HG03575 (cell line): Measurements from ENCODE around the gene BCAS1.
A peak's percentile ranks its signal among the peaks of the same experiment; 100 is the strongest.

Source experiments
- ATAC-seq: cut with Tn5 transposase; IDR thresholded peaks from one replicate; pipeline ENCODE4 v1.9.1; 2021; ENCODE audit not compliant: unreplicated experiment, insufficient number of reproducible peaks, low FRiP score; ENCODE audit errors: extremely low read depth

BCAS1 gene

GRCh38 chr20:53927990-53928389 lies 142.4 kb downstream of the BCAS1 start:
- no peak for ATAC-seq

GRCh38 chr20:53926428-53927028 lies 143.9 kb downstream of the BCAS1 start:
- peak; percentile 46 for ATAC-seq

GRCh38 chr20:53925651-53926401 lies 144.6 kb downstream of the BCAS1 start:
- ATAC-seq: no peak

- ATAC-seq: no peak
These were observed 146.6 kb downstream of the BCAS1 start for GRCh38 chr20:53923566-53924369.

- peak; percentile 52 for ATAC-seq
These were observed 147.5 kb downstream of the BCAS1 start for GRCh38 chr20:53922901-53923314.

GRCh38 chr20:53921443-53921973 lies 148.9 kb downstream of the BCAS1 start:
- no peak for ATAC-seq

GRCh38 chr20:53920647-53921245 lies 149.6 kb downstream of the BCAS1 start:
- no peak for ATAC-seq

- no peak for ATAC-seq
These were observed 150.5 kb downstream of the BCAS1 start for GRCh38 chr20:53919886-53920285.

GRCh38 chr20:53918949-53919361 lies 151.4 kb downstream of the BCAS1 start:
- ATAC-seq: no peak

- ATAC-seq: no peak
These were observed 152.4 kb downstream of the BCAS1 start for GRCh38 chr20:53918020-53918311.

- peak; percentile 73 for ATAC-seq
These were observed 153.0 kb downstream of the BCAS1 start for GRCh38 chr20:53917145-53918019.

- ATAC-seq: no peak
These were observed 154.3 kb downstream of the BCAS1 start for GRCh38 chr20:53916173-53916512.

GRCh38 chr20:53915446-53916172 lies 154.8 kb downstream of the BCAS1 start:
- ATAC-seq: no peak

- ATAC-seq: no peak
These were observed 155.5 kb downstream of the BCAS1 start for GRCh38 chr20:53914781-53915445.

GRCh38 chr20:53914091-53914780 lies 156.2 kb downstream of the BCAS1 start:
- ATAC-seq: no peak

- ATAC-seq: no peak
These were observed 159.1 kb downstream of the BCAS1 start for GRCh38 chr20:53911301-53911700.

GRCh38 chr20:53910351-53911002 lies 159.9 kb downstream of the BCAS1 start:
- ATAC-seq: no peak
